Rectal smooth muscle tissue (tissue), 1 donor: ENCODE data around the gene SCN1B.
"Not testable (repeated sequence)": the region's sequence is repeated elsewhere in the genome, so short reads cannot be mapped to it uniquely, and the experiment has no call there.

Experiments
- H3K27ac ChIP-seq: one replicate; pipeline ENCODE4 v1.7.0; 2013; ENCODE audit warnings: low read depth, low read length, inconsistent platforms
- H3K27me3 ChIP-seq: one replicate; pipeline ENCODE4 v1.7.0; 2013; ENCODE audit warnings: low read length; ENCODE audit not compliant: control insufficient read depth, insufficient read depth
- H3K36me3 ChIP-seq: one replicate; pipeline ENCODE4 v1.7.0; 2013; ENCODE audit warnings: low read length; ENCODE audit not compliant: control insufficient read depth, insufficient read depth
- H3K4me1 ChIP-seq: one replicate; pipeline ENCODE4 v1.7.0; 2013; ENCODE audit warnings: low read length; ENCODE audit not compliant: control insufficient read depth, insufficient read depth
- H3K4me3 ChIP-seq: one replicate; pipeline ENCODE4 v1.7.0; 2013; ENCODE audit warnings: low read length
- H3K9ac ChIP-seq: one replicate; pipeline ENCODE4 v1.7.0; 2013; ENCODE audit warnings: low read length

Gene SCN1B

GRCh38 chr19:35030257-35031071, at the start of gene SCN1B:
TSS of gene SCN1B (plus strand) at chr19:35030470. CDS start at chr19:35030821, 351 bp downstream.
- Histone ChIP-seq H3K9ac (no peak within 1 kb of the TSS), H3K27me3 (no peaks in the 10 kb centered on the region), H3K27ac (no peak within 1 kb of the TSS), H3K4me3 (peak within 1 kb of the TSS; percentile 55), H3K4me1 (peaks cover 4% of the 10 kb centered on the region), H3K36me3 (peaks cover 7% of the 10 kb centered on the region)

- Histone ChIP-seq H3K4me3 (no peak overlapping the region), H3K36me3 (no peaks in the 10 kb centered on the region), H3K27ac (no peak overlapping the region), H3K4me1 (no peaks in the 10 kb centered on the region), H3K9ac (no peak overlapping the region), H3K27me3 (no peaks in the 10 kb centered on the region)
Measured at GRCh38 chr19:34982275-34982674, 48.0 kb upstream of the SCN1B start.

- no peaks in the 10 kb centered on the region for H3K36me3 ChIP-seq
- H3K4me3 ChIP-seq = no peak overlapping the region
- no peak overlapping the region for H3K9ac ChIP-seq
- H3K27me3 ChIP-seq = no peaks in the 10 kb centered on the region
- no peak overlapping the region for H3K27ac ChIP-seq
- H3K4me1 ChIP-seq = no peaks in the 10 kb centered on the region
Measured at GRCh38 chr19:34983786-34984185, 46.5 kb upstream of the SCN1B start.

- Histone ChIP-seq H3K27ac (no peak overlapping the region), H3K4me3 (no peak overlapping the region), H3K27me3 (no peaks in the 10 kb centered on the region), H3K4me1 (no peaks in the 10 kb centered on the region), H3K36me3 (no peaks in the 10 kb centered on the region), H3K9ac (no peak overlapping the region)
Measured at GRCh38 chr19:34984287-34984686, 46.0 kb upstream of the SCN1B start.

GRCh38 chr19:34985249-34986022, 44.8 kb upstream of the SCN1B start:
- Histone ChIP-seq H3K9ac (no peak overlapping the region), H3K27ac (no peak overlapping the region), H3K36me3 (no peaks in the 10 kb centered on the region), H3K4me3 (no peak overlapping the region), H3K27me3 (no peaks in the 10 kb centered on the region), H3K4me1 (no peaks in the 10 kb centered on the region)

- no peak overlapping the region for H3K4me3 ChIP-seq
- H3K9ac ChIP-seq = no peak overlapping the region
- H3K36me3 ChIP-seq = no peaks in the 10 kb centered on the region
- H3K4me1 ChIP-seq = no peaks in the 10 kb centered on the region
- H3K27ac ChIP-seq = no peak overlapping the region
- H3K27me3 ChIP-seq = no peaks in the 10 kb centered on the region
Measured at GRCh38 chr19:34988119-34988518, 42.2 kb upstream of the SCN1B start.

- no peaks in the 10 kb centered on the region for H3K27me3 ChIP-seq
- no peak overlapping the region for H3K27ac ChIP-seq
- no peak overlapping the region for H3K9ac ChIP-seq
- no peaks in the 10 kb centered on the region for H3K4me1 ChIP-seq
- no peak overlapping the region for H3K4me3 ChIP-seq
- H3K36me3 ChIP-seq = no peaks in the 10 kb centered on the region
Measured at GRCh38 chr19:34989298-34989697, 41.0 kb upstream of the SCN1B start.

GRCh38 chr19:34990578-34991192, 39.6 kb upstream of the SCN1B start:
- Histone ChIP-seq H3K36me3 (no peaks in the 10 kb centered on the region), H3K9ac (no peak overlapping the region), H3K27me3 (no peaks in the 10 kb centered on the region), H3K27ac (no peak overlapping the region), H3K4me1 (no peaks in the 10 kb centered on the region), H3K4me3 (no peak overlapping the region)

- Histone ChIP-seq H3K4me1 (no peaks in the 10 kb centered on the region), H3K27ac (no peak overlapping the region), H3K9ac (no peak overlapping the region), H3K4me3 (no peak overlapping the region), H3K27me3 (no peaks in the 10 kb centered on the region), H3K36me3 (no peaks in the 10 kb centered on the region)
Measured at GRCh38 chr19:34991542-34992333, 38.5 kb upstream of the SCN1B start.

- not testable (repeated sequence) for H3K36me3 ChIP-seq, H3K4me3 ChIP-seq, H3K4me1 ChIP-seq, H3K27me3 ChIP-seq, H3K9ac ChIP-seq, H3K27ac ChIP-seq
Measured at GRCh38 chr19:34992582-34992981, 37.7 kb upstream of the SCN1B start.

GRCh38 chr19:34994286-34994642, 36.0 kb upstream of the SCN1B start:
- Histone ChIP-seq H3K27me3 (no peaks in the 10 kb centered on the region), H3K4me3 (no peak overlapping the region), H3K36me3 (no peaks in the 10 kb centered on the region), H3K9ac (no peak overlapping the region), H3K4me1 (no peaks in the 10 kb centered on the region), H3K27ac (no peak overlapping the region)
